MCF 10A (cell line): Measurements from ENCODE around the gene TP53BP2. TPM values are rescaled to one million over a fixed set of nuclear protein-coding genes. Genes with fewer than 3 reads are reported as not detected.
A peak's percentile ranks its signal among the peaks of the same experiment; 100 is the strongest.

ENCODE experiments used
- BruUV-seq: library from RNA; stranded (reverse); fragments of 400-500 nt; replicated peaks from 2 replicates; lab custom pipeline; 2021; lab: Mats Ljungman, UMichigan
- CTCF ChIA-PET: fragments of 300-600 bp; sonication (Branson Sonifier 250); formaldehyde crosslinking; extraction: SDS; loops from one replicate; lab custom pipeline; 2021; ENCODE audit warnings: antibody characterized with exemption, inconsistent platforms; lab: Yijun Ruan, JAX
- POLR2A ChIA-PET: fragments of 300-600, 350-650 bp; sonication (Branson Sonifier 250); formaldehyde crosslinking; extraction: SDS; loops from one replicate; lab custom pipeline; 2020; ENCODE audit warnings: antibody characterized with exemption, inconsistent platforms; lab: Yijun Ruan, JAX
- DNase-seq: peaks from one replicate; pipeline ENCODE4 v3.0.0-alpha.2; 2018; ENCODE audit not compliant: unreplicated experiment
- H3K27ac Mint-ChIP-seq: one replicate; pipeline ENCODE4 v1.8.0; 2022; ENCODE audit warnings: mild to moderate bottlenecking, low read depth, mixed read lengths; ENCODE audit not compliant: unreplicated experiment
- H3K27me3 Mint-ChIP-seq: one replicate; pipeline ENCODE4 v1.8.0; 2022; ENCODE audit warnings: mixed read lengths; ENCODE audit not compliant: insufficient read depth, unreplicated experiment
- H3K36me3 Mint-ChIP-seq: one replicate; pipeline ENCODE4 v1.8.0; 2022; ENCODE audit warnings: mild to moderate bottlenecking, moderate library complexity, mixed read lengths; ENCODE audit not compliant: insufficient read depth, unreplicated experiment
- H3K4me1 Mint-ChIP-seq: one replicate; pipeline ENCODE4 v1.8.0; 2022; ENCODE audit warnings: mixed read lengths; ENCODE audit not compliant: insufficient read depth, unreplicated experiment
- H3K4me3 Mint-ChIP-seq: one replicate; pipeline ENCODE4 v1.8.0; 2022; ENCODE audit warnings: mild to moderate bottlenecking, moderate library complexity, mixed read lengths; ENCODE audit not compliant: unreplicated experiment
- H3K9me3 Mint-ChIP-seq: one replicate; pipeline ENCODE4 v1.8.0; 2022; ENCODE audit warnings: mixed read lengths; ENCODE audit not compliant: unreplicated experiment
- intact Hi-C: fragments of 100-400 bp; cut with micrococcal nuclease; formaldehyde crosslinking; loops from 2 replicates; pipeline ENCODE4 v1.14.1; 2022
- total RNA-seq: library from RNA; stranded (reverse); gene quantifications from 2 replicates; pipeline ENCODE4 v1.2.3, GENCODE V29; 2022
- TF ChIP-seq, protein P1 (sequence below): fragments of 200-600 bp; IDR thresholded peaks from one replicate; pipeline ENCODE4 v1.8.0; 2022; ENCODE audit warnings: antibody characterized with exemption, mild to moderate bottlenecking; ENCODE audit not compliant: unreplicated experiment

TP53BP2 gene
- total RNA-seq, 1 experiment from 2014 or later: 64.0 TPM

DNA sequence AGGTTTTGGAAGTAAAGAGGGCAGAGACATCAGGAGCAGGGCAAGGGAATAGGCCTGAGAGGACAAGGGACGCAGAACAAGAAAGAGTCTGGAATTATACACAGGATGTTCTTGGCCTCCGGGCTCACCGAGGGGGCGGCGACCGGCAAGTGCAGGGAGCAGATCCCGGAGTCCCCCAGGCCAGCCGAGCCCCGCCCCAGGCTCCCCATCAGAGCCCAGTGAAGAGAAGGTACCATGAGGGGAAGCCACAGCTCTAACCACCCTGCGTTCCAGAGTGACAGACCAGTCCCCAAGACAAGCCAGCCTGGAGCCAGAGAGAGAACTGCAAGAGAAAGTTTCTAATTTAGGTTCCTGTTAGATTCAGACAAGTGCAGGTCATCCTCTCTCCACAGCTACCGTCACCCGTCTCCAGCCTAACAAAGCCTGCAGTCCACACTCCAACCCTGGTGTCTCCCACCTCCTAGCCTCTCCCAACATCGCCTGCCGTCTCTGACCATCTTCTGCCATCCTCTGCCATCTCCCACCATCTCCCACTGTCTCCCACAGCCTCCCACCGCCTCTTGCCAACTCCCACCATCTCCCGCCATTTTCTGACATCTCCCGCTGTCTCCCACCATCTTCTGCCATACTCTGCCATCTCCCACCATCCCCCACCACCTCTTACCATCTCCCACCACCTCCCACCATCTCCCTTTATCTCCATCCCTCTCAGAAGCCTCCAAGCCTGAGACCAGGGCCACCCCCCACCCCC, 90.9 kb downstream of the TP53BP2 start:
- Mint-ChIP-seq H3K4me1 (no peaks in the 10 kb centered on the region), H3K27me3 (no peaks in the 10 kb centered on the region), H3K4me3 (no peak overlapping the region), H3K27ac (peak overlapping the region; percentile 40), H3K9me3 (no peaks in the 10 kb centered on the region), H3K36me3 (peaks cover 95% of the 10 kb centered on the region)
- no peak for DNase-seq
- POLR2A ChIA-PET: interaction anchor here (0.7 to 1.1 kb wide), 2 partner anchors 15 to 45 kb away, joined by 3 to 4 read pairs; no protein-coding TSS in a partner anchor
- TF ChIP-seq, protein P1, sequence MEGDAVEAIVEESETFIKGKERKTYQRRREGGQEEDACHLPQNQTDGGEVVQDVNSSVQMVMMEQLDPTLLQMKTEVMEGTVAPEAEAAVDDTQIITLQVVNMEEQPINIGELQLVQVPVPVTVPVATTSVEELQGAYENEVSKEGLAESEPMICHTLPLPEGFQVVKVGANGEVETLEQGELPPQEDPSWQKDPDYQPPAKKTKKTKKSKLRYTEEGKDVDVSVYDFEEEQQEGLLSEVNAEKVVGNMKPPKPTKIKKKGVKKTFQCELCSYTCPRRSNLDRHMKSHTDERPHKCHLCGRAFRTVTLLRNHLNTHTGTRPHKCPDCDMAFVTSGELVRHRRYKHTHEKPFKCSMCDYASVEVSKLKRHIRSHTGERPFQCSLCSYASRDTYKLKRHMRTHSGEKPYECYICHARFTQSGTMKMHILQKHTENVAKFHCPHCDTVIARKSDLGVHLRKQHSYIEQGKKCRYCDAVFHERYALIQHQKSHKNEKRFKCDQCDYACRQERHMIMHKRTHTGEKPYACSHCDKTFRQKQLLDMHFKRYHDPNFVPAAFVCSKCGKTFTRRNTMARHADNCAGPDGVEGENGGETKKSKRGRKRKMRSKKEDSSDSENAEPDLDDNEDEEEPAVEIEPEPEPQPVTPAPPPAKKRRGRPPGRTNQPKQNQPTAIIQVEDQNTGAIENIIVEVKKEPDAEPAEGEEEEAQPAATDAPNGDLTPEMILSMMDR: no peak
- CTCF ChIA-PET: interaction anchor here (0.6 to 1.8 kb wide), 4 partner anchors 30 to 114 kb away, joined by 3 to 5 read pairs (median 4); no protein-coding TSS in a partner anchor
- intact Hi-C loops: no loop called here
- BruUV-seq: no TSS peak

DNA sequence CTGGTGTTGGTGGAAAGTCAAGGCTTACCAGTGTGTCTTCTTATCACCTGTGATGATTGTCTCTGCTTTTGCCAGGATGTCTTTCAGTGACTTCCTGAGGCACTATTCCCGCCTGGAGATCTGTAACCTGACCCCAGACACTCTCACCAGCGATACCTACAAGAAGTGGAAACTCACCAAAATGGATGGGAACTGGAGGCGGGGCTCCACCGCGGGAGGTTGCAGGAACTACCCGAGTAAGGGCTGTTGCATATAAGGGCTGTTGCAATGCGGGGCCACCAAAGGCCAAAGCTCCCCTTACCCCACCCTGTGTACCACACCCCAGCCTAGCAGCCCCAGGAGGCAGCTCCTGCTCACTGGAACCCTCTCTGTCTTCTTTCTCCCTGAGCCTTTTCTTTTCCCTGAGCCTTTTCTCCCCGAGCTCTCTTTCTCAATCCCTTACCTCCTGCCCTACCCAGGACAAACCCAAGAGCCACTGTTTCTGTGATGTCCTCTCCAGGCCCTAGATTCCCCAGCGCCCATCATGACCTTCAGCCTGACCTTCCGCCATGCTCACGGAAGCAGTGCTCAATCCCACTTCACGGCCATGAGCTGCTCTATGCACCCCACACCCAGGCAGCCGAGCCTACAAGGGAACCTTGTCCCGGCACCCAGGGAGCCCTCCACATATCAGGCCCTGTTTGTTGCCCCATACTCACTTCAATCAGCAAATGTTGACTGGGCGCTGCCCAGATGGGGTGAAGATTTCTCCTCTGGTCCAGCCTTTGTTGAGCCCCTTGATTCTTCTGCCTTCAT, 92.8 kb downstream of the TP53BP2 start:
- POLR2A ChIA-PET: interaction anchor here (0.7 to 1.9 kb wide), 7 partner anchors 10 to 52 kb away, joined by 3 to 6 read pairs (median 3); partner anchors contain the start of gene CAPN2
- BruUV-seq: no TSS peak
- no peak for DNase-seq
- Mint-ChIP-seq H3K27me3 (no peaks in the 10 kb centered on the region), H3K4me1 (peaks cover 2% of the 10 kb centered on the region), H3K27ac (peak overlapping the region; percentile 82), H3K4me3 (no peak overlapping the region), H3K9me3 (no peaks in the 10 kb centered on the region), H3K36me3 (peaks cover 93% of the 10 kb centered on the region)
- intact Hi-C loops: no loop called here
- CTCF ChIA-PET: interaction anchor here (0.6 to 7.4 kb wide), 13 partner anchors 9 to 298 kb away, joined by 3 to 70 read pairs (median 4); partner anchors contain the start of gene CAPN2
- TF ChIP-seq, protein P1: no peak

DNA sequence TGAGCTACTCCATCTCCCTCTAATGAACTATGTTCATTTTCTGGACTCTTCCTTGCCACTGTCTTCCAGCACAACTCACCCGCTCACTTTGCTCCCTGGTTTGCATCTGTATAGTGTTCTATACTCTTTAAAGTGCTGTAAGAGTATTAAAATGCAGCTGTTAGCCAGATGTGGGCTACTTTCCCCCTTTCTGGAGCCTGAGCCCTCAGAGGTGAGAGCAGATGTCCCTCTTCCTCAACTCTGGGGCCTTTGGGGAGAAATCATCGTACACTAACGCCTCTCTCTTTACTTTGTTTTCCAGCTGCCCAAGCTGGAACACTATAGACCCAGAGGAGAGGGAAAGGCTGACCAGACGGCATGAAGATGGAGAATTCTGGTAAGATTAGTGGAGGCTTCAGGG, 94.1 kb downstream of the TP53BP2 start:
- ChIA-PET POLR2A (interaction anchor here (0.9 to 1.9 kb wide), 4 partner anchors 11 to 50 kb away, joined by 3 to 6 read pairs (median 4); partner anchors contain the start of gene CAPN2), CTCF (interaction anchor here (0.6 to 7.4 kb wide), 14 partner anchors 10 to 610 kb away, joined by 3 to 70 read pairs (median 4); partner anchors contain the start of gene CAPN2)
- no peak for DNase-seq
- TF ChIP-seq, protein P1: no peak
- H3K36me3 Mint-ChIP-seq: peaks cover 93% of the 10 kb centered on the region
- H3K27ac Mint-ChIP-seq: peak overlapping the region; percentile 53
- no peaks in the 10 kb centered on the region for H3K9me3 Mint-ChIP-seq
- intact Hi-C loops: no loop called here
- no peak overlapping the region for H3K4me3 Mint-ChIP-seq
- peaks cover 12% of the 10 kb centered on the region for H3K4me1 Mint-ChIP-seq
- H3K27me3 Mint-ChIP-seq: no peaks in the 10 kb centered on the region
- no TSS peak for BruUV-seq
